Skin of body (tissue), 2 donors: ENCODE measurements around the gene ASAP3. TPM values are rescaled to one million over a fixed set of nuclear protein-coding genes. Genes with fewer than 3 reads are reported as not detected.

ENCODE experiments used
- DNase-seq: peaks from one replicate; lab custom pipeline; 2025; lab: John Stamatoyannopoulos, UW
- total RNA-seq: library from RNA; depleted of rRNA; stranded (reverse); fragments of >200 nt; gene quantifications from one replicate; pipeline ENCODE4 v1.2.3, GENCODE V29; 2014

Gene ASAP3
- total RNA-seq, 1 donor from 2014 or later: 46.0 TPM

DNA sequence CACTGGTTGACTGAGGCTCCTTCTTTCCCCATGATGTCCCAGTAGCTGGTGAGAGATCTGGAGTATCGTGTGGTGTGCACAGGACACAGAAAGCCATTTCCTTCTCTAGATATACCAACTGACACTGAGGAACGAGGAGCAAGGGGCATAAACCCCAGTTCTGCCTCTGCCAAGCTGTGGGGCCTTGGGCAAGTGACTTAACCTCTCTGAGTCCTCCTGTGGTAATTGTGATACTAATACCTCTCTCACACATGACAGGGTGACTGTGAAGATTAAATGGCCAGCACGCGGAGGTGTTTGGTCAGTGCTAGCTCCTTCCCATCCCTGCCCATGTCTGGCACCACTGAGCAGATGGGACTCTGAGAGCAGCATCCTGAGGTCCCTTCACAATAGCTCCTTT lies 33.1 kb downstream of the ASAP3 start:
- no peak for DNase-seq

- no peak for DNase-seq
Measured at GRCh38 chr1:23449958-23450357, 34.0 kb downstream of the ASAP3 start.

- no peak for DNase-seq
Measured at GRCh38 chr1:23449306-23449705, 34.7 kb downstream of the ASAP3 start.

- DNase-seq: no peak
Measured at GRCh38 chr1:23448846-23449245, 35.1 kb downstream of the ASAP3 start.

- no peak for DNase-seq
Measured at GRCh38 chr1:23446661-23447310, 37.2 kb downstream of the ASAP3 start.

DNA sequence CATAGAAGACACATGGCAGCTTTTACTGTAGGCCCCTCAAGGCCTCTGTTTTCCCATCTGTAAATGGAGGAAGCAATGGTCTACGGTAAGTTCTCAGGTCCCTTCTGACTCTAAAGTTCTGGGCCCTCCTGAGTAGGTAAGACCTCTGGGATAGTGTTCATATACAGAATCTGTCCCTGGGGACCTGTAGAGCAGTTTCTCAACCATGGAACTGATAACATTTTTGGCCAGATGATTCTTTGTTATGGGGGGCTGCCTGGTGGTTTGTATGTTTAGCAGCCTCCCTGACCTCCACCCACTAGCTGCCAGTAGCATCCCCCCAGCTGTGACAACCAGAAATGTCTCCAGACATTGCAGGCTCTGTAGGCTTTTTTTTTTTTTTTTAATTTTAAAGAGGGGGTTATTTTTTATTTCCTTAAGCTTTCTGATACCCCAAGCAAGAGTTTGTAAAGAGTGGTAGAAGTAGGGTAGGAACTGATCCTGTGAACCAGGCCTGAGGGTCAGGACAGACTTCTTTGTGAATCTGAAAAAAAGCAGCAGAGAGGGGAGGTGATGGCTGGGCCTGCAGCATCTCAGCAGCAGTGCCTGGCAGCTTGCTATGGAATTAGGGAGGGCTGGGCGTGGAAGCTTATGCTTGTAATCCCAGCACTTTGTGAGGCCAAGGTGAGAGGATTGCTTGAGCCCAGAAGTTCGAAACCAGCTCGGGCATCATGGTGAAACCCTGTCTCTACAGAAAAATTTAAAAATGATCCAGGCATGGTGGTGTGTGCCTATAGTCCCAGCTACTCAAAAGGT lies 39.2 kb downstream of the ASAP3 start:
- no peak for DNase-seq

GRCh38 chr1:23444104-23444533 lies 39.9 kb downstream of the ASAP3 start:
- peak; percentile 86 for DNase-seq

DNA sequence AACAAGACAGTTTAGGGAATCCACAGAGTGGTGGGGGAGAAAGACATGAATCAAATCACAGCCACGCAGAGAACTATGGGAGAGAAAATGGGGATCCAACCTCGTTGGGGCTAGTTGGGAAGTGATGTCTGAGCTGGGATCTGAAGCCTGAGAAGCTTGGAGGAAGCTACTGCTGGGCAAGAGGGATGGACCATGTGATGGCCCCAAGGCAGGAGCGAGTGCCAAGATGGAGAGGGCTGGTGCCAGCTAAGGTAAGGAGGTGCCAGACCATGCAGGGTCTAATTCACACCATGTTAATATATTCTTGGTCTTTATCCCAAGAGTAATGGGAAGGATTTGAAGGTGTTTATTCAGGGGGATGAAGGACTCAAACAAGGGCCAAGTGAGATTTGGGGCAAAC lies 41.2 kb downstream of the ASAP3 start:
- DNase-seq: no peak

DNA sequence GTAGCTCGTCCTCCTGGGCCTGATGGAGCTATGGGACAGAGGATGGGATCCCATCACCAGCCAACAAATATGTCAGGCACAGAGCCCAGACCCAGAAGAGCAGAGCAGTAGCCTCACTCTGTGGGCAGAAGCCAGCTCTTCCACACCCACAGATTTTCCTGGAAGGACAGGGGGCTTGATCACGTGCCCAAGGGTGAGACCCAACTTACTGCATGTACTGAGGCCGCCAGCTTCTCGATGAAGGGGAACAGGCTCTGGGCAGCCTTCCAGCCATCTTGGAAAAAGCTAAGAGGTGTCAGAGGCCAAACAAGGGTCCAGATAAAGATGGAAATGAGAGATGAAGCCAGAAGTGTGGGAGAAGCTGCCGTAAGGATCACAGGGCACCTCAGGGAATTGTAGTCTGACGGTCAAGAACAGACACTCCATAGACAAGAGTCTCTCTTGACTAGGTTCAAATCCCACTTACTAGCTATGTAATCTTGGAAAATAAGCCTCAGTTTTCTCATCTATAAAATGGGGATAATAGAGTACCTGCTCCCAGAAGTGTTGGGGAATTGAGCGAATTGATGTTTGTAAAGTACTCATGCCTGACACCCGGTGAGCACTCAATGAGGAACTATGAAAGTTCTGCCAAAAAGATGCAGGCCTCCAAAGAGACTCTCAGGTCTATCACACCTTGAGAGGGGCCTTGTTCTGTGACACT lies 42.4 kb downstream of the ASAP3 start:
- DNase-seq: peak; percentile 50

GRCh38 chr1:23438545-23438944 lies 45.4 kb downstream of the ASAP3 start:
- DNase-seq: no peak

- DNase-seq: no peak
Measured at GRCh38 chr1:23437355-23437664, 46.7 kb downstream of the ASAP3 start.

DNA sequence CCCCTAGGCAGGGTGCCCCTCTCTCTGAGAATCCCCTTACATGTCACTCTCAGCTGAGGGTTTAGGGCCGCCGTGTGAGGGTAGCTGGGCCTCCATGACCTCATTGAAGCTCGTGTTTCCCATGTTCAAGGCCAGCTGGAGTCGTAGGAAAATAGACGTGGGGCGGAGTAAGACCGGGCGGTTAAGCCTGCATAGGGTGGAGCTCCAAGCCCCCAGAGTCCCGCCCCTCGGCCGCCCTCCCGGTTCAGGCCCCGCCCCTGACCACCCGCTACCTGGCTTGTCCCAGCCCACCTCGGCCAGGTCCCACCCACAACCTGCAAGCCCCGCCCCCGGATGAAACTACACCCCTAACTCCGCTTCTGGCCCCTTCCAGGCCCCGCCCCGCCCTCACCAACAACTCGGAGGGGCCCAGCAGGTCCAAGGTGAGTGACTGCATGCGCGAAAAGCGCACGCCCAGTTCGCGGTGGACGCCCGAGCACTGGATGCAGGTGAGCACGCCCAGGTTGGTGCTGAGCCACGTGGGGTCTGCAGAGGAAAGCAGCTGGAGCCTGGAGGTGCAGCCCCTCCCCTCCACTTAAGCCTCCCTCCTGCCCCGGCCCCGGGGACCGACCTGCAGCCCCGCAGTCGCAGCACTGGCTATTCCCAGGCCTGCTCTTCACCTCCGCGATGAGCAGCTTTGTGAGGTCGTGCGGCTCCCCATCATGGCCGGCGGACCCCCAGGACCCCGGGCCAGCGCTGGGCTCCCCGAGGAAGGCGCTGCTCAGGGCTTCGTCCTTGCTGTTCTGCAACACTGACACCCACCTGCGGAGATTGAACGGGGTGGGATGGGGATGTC lies 47.2 kb downstream of the ASAP3 start:
- no peak for DNase-seq

DNA sequence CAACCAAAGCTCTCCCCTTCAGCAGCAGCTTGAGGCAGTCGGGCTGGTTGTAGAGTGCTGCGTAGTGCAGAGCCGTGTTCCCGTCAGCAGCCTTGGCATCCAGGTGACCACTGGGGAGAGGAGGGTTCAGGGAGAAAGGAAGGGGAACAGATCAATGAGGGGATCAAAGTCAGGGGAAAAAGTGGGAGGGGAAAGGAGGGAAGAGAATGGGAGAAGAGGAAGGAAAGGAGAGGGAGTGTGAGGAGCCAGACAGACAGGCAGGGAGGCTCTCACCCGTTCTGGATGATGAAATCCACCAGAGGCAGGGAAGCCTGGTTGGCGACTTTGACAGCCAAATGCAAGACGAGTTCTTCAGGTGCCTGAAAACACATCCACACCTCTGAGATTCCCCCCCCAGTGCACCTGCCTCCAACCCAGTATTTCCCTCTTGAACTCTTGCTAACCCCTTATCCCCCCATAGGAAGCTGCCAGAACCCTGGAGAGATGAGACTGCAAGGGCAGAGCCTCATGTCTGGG lies 49.7 kb downstream of the ASAP3 start:
- no peak for DNase-seq

GRCh38 chr1:23433122-23433521 lies 50.9 kb downstream of the ASAP3 start:
- DNase-seq: no peak

DNA sequence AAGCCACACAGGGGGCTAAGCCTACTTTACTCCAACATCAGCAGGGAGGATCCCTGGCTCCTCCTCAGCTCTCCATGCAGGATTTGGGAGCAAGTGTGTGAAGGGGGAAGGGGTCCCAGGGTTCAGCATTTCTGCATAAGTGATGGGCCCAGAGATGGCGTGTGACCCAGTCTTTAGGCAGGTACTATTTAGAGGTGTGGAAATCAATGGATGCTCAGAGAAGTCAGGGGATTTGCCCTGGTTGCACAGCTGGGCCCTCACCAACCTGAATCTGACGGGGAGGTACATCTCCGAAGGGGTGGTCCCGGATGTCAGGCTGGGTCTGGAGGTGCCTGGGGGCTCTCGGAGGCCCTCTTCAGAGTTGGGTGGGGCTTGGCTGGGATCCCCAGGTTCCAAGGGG lies 52.5 kb downstream of the ASAP3 start:
- DNase-seq: no peak

- no peak for DNase-seq
Measured at GRCh38 chr1:23430803-23431202, 53.2 kb downstream of the ASAP3 start.

DNA sequence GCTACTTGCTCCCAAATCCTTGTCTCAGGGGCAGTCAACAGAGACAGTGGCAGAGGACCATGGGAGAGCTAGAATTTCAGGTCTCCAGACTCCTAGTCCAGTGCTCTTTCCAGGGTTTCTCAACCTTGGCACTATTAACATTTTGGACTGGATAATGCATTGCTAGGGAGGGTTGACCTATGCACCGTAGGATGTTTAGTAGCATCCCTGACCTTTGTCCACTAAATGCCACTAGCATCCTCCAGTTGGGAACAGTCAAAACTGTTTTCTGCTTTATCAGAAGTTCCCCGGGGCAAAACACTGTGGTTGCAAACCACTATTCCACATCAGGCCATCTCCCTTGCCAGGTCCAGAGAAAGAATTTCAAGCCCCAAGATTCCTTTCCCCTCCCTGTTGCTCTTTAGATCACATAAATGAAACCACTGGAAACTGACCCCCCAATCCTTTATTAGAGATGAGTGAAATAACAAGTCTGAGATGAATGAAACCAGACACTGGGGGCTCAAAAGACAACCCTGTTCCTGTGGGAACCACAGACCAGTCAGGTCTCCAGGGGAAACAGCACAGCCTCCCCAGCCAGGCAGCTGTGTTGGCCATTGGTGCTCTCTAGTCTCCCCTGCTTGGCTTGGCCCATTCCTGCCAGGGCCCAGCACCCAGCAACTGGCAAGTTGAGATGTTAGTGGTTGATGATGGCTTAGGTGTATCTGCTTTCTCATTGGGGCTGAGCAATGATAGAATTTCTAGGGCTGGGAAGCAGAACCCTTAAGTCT lies 55.7 kb downstream of the ASAP3 start:
- no peak for DNase-seq

DNA sequence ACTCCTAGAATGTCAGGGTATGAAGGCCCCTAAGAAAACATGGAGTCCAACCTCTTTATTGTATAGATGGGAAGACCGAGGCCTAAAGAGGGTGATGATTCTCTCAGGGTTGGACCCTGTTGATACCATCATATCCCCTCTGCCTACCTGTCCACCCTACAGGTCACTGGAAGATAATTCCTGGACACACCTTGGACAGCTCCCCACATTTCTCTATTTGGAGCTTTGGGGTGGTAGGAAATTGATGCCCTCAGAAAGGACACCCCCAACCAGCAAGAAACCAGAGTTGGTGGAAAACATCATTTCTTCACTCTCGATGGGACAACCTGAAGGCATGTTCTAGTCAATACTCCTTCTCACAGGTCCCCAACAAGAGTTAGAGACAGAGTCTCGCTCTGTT lies 56.4 kb downstream of the ASAP3 start:
- no peak for DNase-seq

DNA sequence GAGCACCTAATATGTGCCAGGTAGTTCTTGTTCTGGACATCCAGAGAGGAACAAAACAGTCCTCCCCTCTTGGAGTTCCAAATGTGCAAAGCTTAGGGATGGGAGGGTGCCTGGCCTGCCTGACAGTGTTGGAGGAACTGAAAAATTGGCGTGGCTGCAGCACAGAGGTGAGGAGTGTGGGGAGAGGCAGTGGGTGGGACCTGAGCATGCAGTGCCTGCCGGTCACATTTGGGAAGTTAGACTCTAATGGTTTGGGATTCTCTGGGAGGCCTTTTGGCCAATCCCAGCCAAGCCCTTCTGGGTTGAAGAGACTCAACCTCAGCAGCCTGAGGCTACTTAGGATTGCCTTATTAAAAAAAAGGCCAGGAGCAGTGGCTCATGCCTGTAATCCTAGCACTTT lies 57.2 kb downstream of the ASAP3 start:
- DNase-seq: no peak

DNA sequence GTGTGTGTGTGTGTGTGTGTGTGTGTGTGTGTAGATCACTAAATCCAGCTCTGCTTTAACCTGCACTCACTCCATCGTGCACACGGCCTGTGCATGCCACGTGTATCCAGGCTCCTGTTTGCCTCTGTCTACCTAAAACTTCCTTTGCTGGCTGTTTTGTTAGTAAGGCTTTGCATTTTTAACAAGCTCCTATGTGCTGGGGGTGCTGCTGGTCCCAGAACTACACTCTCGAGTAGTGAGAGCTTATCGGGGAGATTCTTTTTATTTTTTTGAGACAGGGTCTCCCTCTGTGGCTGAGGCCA lies 58.8 kb downstream of the ASAP3 start:
- no peak for DNase-seq
